Calu3 (cell line): ENCODE results near the gene CALN1. TPM values are rescaled to one million over a fixed set of nuclear protein-coding genes. Genes with fewer than 3 reads are reported as not detected.
"Not testable (repeated sequence)": the region's sequence is repeated elsewhere in the genome, so short reads cannot be mapped to it uniquely, and the experiment has no call there.

Source experiments
- BruUV-seq: library from RNA; stranded (reverse); fragments of 400-500 nt; replicated peaks from 2 replicates; lab custom pipeline; 2021; lab: Mats Ljungman, UMichigan
- CTCF ChIA-PET: fragments of 300-600 bp; sonication (Branson Sonifier 250); formaldehyde crosslinking; loops from one replicate; lab custom pipeline; 2022; ENCODE audit warnings: antibody characterized with exemption; lab: Charles Lee
- DNase-seq: peaks from one replicate; pipeline ENCODE4 v3.0.0; 2022
- H3K27ac Mint-ChIP-seq: one replicate; pipeline ENCODE4 v1.8.0; 2022; ENCODE audit warnings: mixed read lengths; ENCODE audit not compliant: unreplicated experiment
- H3K27me3 Mint-ChIP-seq: one replicate; pipeline ENCODE4 v1.8.0; 2022; ENCODE audit warnings: mixed read lengths; ENCODE audit not compliant: unreplicated experiment
- H3K36me3 Mint-ChIP-seq: one replicate; pipeline ENCODE4 v1.8.0; 2022; ENCODE audit warnings: mild to moderate bottlenecking, moderate library complexity, mixed read lengths; ENCODE audit not compliant: insufficient read depth, unreplicated experiment
- H3K4me1 Mint-ChIP-seq: one replicate; pipeline ENCODE4 v1.8.0; 2022; ENCODE audit warnings: mild to moderate bottlenecking, low read depth, mixed read lengths; ENCODE audit not compliant: unreplicated experiment
- H3K4me3 Mint-ChIP-seq: one replicate; pipeline ENCODE4 v1.8.0; 2022; ENCODE audit warnings: mild to moderate bottlenecking, low read depth, moderate library complexity, mixed read lengths; ENCODE audit not compliant: unreplicated experiment
- H3K9me3 Mint-ChIP-seq: one replicate; pipeline ENCODE4 v1.8.0; 2022; ENCODE audit warnings: low read depth, mixed read lengths; ENCODE audit not compliant: unreplicated experiment
- intact Hi-C: fragments of 100-400 bp; cut with micrococcal nuclease; formaldehyde crosslinking; loops from one replicate; pipeline ENCODE4 v1.10.0; 2022; ENCODE audit not compliant: unreplicated experiment
- total RNA-seq: library from RNA; stranded (reverse); gene quantifications from 2 replicates; pipeline ENCODE4 v1.2.3, GENCODE V29; 2022
- TF ChIP-seq, protein P1 (sequence below): fragments of 200-600 bp; IDR thresholded peaks from one replicate; pipeline ENCODE4 v1.8.0; 2022; ENCODE audit warnings: antibody characterized with exemption; ENCODE audit not compliant: unreplicated experiment

The CALN1 gene
- total RNA-seq, 1 experiment from 2014 or later, result not detected

DNA sequence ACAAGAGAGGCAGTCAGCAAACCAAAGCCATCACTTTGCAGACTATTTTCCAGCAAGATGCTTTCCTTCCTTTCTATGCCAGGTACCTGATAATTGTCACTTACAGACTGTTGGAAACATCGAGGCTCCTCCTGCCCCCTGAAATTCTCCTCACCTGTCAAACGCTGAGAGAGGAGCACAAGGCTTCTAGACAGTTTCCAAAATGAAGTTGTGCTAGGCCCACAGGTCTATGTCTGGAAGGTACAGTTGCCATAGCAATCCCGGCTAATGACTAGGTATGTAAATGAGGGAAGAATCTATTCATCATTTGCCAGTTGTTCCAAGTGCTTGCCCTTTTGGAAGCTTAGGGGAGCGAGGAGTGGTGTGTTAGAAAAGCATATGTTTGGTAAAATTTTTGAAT lies 334.4 kb downstream of the CALN1 start:
- TF ChIP-seq, protein P1, sequence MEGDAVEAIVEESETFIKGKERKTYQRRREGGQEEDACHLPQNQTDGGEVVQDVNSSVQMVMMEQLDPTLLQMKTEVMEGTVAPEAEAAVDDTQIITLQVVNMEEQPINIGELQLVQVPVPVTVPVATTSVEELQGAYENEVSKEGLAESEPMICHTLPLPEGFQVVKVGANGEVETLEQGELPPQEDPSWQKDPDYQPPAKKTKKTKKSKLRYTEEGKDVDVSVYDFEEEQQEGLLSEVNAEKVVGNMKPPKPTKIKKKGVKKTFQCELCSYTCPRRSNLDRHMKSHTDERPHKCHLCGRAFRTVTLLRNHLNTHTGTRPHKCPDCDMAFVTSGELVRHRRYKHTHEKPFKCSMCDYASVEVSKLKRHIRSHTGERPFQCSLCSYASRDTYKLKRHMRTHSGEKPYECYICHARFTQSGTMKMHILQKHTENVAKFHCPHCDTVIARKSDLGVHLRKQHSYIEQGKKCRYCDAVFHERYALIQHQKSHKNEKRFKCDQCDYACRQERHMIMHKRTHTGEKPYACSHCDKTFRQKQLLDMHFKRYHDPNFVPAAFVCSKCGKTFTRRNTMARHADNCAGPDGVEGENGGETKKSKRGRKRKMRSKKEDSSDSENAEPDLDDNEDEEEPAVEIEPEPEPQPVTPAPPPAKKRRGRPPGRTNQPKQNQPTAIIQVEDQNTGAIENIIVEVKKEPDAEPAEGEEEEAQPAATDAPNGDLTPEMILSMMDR, result no peak
- CTCF ChIA-PET, result no interaction called here
- Mint-ChIP-seq H3K4me1 (no peaks in the 10 kb centered on the region), H3K4me3 (no peak overlapping the region), H3K27ac (no peak overlapping the region), H3K9me3 (peaks cover 6% of the 10 kb centered on the region), H3K27me3 (no peaks in the 10 kb centered on the region), H3K36me3 (no peaks in the 10 kb centered on the region)
- BruUV-seq, result no TSS peak
- intact Hi-C loops, result no loop called here
- DNase-seq, result no peak

DNA sequence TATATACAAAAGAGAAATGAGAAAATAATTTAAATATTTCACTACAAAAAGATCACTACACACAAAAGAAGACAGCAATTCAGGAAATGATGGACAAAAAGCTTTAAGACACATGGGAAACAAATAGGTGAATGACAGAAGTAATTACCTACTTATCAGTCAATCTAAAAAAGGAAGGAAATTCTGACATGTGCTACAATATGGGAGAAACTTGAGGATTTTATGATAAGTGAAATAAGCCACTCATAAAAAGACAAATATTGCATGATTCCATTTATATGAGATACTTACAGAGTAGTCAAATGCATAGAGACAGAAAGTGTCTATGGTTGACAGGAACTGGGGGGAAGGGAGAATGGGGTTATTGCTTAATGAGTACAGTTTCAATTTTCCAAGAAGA lies 339.2 kb downstream of the CALN1 start:
- TF ChIP-seq, protein P1, result no peak
- peaks cover 9% of the 10 kb centered on the region for H3K9me3 Mint-ChIP-seq

DNA sequence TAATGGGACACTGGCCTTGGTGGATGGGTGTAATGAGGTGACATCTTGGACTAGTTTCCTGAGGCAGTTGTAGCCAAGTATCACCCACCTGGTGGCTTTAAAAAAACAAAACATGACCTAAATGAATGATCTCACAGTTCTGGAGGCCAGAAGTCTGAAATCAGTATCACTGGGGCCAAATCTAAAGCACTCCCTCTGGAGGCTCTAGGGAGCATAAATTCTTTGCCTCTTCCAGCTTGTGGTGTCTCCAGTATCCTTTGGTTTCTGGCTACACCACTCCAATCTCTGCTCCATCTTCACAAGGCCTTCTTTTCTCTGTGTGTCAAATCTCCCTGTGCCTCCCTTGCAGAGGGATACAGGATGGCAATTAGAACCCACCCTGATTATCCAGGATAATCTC lies 342.9 kb downstream of the CALN1 start:
- Mint-ChIP-seq H3K36me3 (peaks cover 5% of the 10 kb centered on the region), H3K27ac (no peak overlapping the region), H3K4me1 (no peaks in the 10 kb centered on the region), H3K27me3 (no peaks in the 10 kb centered on the region), H3K9me3 (peaks cover 8% of the 10 kb centered on the region), H3K4me3 (no peak overlapping the region)
- DNase-seq, result no peak
- CTCF ChIA-PET, result no interaction called here
- no TSS peak for BruUV-seq
- intact Hi-C loops, result no loop called here
- TF ChIP-seq, protein P1, result no peak

More for the DNA sequence above, 339.2 kb downstream of the CALN1 start:
- no TSS peak for BruUV-seq
- Mint-ChIP-seq H3K27ac (no peak overlapping the region), H3K27me3 (no peaks in the 10 kb centered on the region), H3K36me3 (peaks cover 5% of the 10 kb centered on the region), H3K4me1 (no peaks in the 10 kb centered on the region), H3K4me3 (no peak overlapping the region)
- CTCF ChIA-PET, result no interaction called here
- intact Hi-C loops, result no loop called here
- no peak for DNase-seq

DNA sequence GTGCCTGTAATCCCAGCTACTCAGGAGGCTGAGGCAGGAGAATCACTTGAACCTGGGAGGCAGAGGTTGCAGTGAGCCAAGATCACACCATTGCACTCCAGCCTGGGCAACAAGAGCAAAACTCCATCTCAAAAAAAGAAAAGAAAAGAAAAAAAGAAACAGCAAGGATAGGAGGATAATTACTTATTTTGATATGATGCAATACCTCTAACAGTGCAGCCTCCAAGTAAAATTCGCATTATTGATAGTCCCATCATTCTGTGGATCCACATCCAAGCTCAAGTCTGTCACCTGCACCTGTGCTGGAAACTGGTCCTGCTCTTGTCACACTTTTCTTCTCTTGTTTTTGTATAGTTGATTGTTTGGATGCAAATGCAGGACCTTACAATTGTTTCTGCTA lies 346.4 kb downstream of the CALN1 start:
- H3K27me3 Mint-ChIP-seq, H3K36me3 Mint-ChIP-seq, DNase-seq, H3K4me3 Mint-ChIP-seq, H3K27ac Mint-ChIP-seq, H3K4me1 Mint-ChIP-seq, BruUV-seq, H3K9me3 Mint-ChIP-seq, CTCF ChIA-PET, intact Hi-C loops: not testable (repeated sequence)

DNA sequence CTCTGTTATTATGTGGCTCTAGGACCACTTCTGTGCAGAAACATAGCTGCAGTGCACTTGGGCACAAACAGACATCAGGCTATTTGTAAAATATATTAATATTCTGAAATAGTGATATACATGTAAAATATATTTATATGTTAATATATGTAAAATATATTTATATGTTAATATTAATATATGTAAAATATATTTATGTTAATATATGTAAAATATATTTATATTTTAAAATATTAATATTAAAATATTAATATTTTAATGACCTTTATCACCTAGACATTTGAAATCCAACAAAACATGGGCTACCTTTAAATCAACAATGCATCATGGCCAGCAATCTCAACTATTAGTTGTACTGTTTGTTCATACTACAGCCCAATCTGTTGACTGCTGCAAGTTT lies 347.2 kb downstream of the CALN1 start:
- no peak overlapping the region for H3K27ac Mint-ChIP-seq
- BruUV-seq, result no TSS peak

More for the DNA sequence above, 347.2 kb downstream of the CALN1 start:
- H3K27me3 Mint-ChIP-seq, result no peaks in the 10 kb centered on the region
- H3K36me3 Mint-ChIP-seq, result peaks cover 5% of the 10 kb centered on the region
- intact Hi-C loops, result no loop called here
- H3K4me1 Mint-ChIP-seq, result no peaks in the 10 kb centered on the region
- no peak for DNase-seq
- peaks cover 6% of the 10 kb centered on the region for H3K9me3 Mint-ChIP-seq
- no peak overlapping the region for H3K4me3 Mint-ChIP-seq
- TF ChIP-seq, protein P1, result no peak
- CTCF ChIA-PET, result no interaction called here
